H4 (cell line): ENCODE measurements around the gene ZCWPW1. TPM values are rescaled to one million over a fixed set of nuclear protein-coding genes. Genes with fewer than 3 reads are reported as not detected.
"Not testable (repeated sequence)": the region's sequence is repeated elsewhere in the genome, so short reads cannot be mapped to it uniquely, and the experiment has no call there.

Experiments
- DNase-seq: peaks from one replicate; pipeline ENCODE4 v3.0.0-alpha.2; 2015; ENCODE audit warnings: low spot score
- total RNA-seq: library from RNA; depleted of rRNA; stranded (reverse); fragments of >200 nt; shearing (Covaris generic); gene quantifications from 2 replicates; pipeline ENCODE4 v1.2.3, GENCODE V29; 2014

The ZCWPW1 gene
- total RNA-seq, 1 experiment from 2014 or later, result 1.9 TPM

DNA sequence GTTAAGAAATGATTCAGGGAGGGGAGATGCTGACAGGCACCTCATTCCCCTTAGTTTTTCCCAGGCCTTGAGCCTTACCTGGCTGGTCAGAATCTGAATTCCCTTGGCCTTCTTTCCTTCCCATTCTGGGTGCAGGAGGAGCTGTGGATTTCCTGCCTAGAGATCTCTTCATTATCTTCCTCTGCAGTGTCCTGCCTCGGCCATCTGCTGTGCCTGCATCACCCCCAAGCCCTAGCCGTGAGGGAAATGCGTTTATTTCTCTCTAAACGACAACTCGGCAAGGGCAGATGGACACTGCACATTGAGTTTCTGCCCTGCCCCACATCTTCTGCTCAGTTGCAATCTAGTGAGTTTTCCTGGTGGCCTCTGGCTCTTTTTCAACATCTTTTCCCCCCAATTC, 26.7 kb downstream of the ZCWPW1 start:
- DNase-seq, result no peak

- no peak for DNase-seq
These were observed 27.8 kb downstream of the ZCWPW1 start for GRCh38 chr7:100400656-100401055.

DNA sequence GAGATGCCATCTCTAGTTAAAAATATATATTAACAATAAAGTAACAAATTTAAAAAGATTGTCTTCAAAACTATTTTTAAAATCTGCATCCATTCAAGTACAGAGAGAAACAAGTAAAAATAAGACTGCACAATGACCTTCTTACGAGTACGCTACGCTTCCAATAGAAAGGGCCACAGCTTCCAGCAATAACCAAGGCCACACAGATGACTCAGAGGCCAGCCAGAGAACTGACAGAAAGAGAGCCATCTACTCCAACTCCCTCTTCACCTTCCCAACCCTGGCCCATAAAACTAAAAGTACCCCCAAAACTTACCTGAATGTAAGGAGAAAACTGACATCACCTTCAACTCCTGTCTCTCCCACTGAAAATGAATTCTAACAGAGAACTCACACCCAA, 28.5 kb downstream of the ZCWPW1 start:
- DNase-seq, result no peak

DNA sequence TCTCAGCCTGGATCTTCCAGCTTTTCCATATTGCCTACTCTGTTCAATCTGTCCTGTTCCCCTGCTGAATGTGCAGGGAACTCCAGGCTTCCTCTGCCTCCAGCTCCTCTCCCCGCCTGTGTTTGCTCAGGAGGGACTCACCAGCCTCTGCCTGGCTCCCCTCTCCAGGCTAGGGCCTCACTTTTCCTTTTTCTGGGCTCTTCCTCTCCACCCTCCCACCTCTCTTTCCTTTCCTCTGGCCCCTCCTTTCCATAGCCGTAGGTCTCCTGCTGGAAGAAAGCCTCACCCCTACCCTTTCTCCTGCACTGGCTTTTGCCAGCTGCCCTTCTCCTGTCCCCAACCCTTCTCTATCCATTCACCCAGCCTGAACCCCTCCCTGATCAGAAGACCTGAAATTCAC, 30.3 kb downstream of the ZCWPW1 start:
- no peak for DNase-seq

DNA sequence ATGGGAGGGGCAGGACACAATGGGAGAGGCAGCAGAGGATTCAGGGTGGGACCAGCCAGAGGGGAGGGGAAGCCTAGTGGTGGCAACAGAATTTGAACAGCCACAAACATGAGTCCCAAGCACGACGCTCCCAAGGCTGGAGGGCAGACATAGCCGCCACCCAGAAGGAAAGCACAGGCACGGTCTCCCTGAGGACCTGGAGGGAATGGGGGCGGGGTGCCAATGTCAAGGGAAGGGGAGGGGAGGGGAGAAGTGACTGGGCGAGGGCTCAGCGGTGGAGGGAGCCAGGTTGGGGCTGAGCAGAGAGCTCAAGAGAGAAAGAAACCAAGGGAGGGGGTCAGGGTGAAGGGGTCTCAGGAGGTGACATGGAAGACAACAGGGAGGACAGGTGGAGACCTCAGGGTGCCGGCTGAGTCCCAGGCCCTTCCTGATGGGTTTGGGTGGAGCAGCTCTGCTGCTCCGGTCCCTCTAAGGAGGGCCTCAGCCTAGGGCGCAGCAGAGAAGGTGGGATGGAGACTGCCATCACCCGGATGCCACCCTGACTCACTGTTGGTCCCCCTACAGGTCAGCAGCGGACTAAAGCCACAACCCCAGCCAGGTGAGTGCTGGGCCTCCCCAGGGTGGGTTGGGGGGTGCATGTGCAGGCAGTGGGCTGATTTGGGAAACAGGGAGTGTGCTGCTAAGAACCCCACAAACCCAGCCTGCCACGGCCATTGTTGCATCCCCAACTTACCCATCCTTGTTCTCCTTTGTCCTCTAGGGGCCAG, 31.0 kb downstream of the ZCWPW1 start:
- no peak for DNase-seq

GRCh38 chr7:100396421-100396982, 32.0 kb downstream of the ZCWPW1 start:
- no peak for DNase-seq

GRCh38 chr7:100394077-100394476, 34.4 kb downstream of the ZCWPW1 start:
- DNase-seq, result no peak

DNA sequence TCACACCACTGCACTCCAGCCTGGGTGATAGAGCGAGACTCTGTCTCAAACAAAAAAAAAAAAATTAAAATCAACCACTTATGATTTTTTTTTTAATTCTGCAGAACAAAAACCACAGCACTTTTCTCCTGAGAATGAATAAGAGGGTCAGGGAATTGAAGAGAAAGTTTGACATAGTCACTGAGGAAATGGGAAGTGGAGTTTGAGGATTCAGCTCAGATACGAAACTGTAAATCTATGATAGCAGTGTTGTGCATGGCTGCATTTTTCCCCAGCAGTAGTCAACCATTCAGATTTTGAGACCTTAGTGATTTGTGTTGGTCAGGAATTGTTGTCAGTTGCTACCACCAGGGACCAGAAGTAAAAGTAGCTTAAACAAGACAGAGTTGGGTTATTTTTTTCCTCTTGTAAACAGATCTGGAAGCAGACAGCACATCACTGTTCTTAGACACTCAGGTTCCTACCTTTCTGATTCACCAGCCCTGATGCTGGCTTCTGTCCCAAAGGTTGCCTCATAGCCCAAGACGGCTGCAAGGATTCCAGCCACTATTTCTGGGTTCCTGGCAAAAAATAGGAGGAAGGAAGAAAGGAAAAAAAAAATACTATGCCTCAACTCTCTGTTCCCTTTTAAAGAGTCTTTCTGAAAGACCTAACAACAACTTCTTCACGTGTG, 35.1 kb downstream of the ZCWPW1 start:
- no peak for DNase-seq

- DNase-seq, result no peak
These were observed 38.1 kb downstream of the ZCWPW1 start for GRCh38 chr7:100390286-100391009.

DNA sequence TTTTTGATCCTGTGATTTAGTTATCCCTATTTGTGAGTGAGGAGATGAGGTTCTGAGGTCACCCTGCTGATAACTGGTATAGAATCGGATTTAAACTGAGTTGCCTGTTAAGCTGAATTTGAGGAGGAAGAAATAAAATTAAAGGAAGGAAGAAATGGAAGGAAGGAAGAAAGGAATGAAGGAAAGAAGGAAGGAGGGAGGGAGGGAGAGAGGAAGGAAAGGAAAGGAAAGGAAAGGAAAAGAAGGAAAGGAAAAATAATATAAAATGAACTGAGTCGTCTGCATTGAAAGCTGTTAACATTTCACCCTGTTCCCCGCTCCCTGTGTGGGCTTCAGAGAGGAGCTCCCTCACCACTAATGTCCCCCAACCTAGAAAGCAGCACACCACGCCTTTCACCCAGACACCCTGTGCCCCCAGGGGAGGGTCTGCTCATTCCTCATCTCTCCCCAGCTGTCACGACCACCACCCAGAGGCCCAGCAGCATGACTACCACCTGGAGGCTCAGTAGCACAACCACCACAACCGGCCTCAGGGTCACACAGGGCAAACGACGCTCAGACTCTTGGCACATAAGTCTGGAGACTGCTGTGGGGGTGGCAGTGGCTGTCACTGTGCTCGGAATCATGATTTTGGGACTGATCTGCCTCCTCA, 38.9 kb downstream of the ZCWPW1 start:
- DNase-seq, result no peak

GRCh38 chr7:100387695-100388094, 40.8 kb downstream of the ZCWPW1 start:
- DNase-seq, result no peak

- DNase-seq, result no peak
These were observed 41.6 kb downstream of the ZCWPW1 start for GRCh38 chr7:100386940-100387339.

- DNase-seq, result no peak
These were observed 43.7 kb downstream of the ZCWPW1 start for GRCh38 chr7:100384628-100385294.

DNA sequence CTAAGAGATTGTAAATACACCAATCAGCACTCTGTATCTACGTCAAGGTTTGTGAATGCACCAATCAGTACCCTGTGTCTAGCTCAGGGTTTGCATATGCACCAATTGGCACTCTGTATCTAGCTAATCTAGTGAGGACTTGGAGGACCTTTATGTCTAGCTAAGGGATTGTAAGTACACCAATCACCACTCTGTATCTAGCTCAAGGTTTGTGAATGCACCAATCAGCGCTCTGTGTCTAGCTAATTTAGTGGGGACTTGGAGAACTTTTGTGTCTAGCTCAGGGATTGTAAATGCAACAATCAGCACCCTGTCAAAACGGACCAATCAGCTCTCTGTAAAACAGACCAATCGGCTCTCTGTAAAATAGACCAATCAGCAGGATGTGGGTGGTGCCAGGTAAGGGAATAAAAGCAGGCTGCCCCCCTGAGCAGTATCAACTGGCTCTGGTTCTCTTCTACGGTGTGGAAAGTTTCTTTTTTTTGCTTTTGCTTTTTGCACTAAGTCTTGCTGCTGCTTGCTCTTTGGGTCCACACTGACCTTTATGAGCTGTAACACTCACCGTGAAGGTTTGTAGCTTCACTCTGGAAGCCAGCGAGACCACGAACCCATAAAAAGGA, 46.2 kb downstream of the ZCWPW1 start:
- not testable (repeated sequence) for DNase-seq

DNA sequence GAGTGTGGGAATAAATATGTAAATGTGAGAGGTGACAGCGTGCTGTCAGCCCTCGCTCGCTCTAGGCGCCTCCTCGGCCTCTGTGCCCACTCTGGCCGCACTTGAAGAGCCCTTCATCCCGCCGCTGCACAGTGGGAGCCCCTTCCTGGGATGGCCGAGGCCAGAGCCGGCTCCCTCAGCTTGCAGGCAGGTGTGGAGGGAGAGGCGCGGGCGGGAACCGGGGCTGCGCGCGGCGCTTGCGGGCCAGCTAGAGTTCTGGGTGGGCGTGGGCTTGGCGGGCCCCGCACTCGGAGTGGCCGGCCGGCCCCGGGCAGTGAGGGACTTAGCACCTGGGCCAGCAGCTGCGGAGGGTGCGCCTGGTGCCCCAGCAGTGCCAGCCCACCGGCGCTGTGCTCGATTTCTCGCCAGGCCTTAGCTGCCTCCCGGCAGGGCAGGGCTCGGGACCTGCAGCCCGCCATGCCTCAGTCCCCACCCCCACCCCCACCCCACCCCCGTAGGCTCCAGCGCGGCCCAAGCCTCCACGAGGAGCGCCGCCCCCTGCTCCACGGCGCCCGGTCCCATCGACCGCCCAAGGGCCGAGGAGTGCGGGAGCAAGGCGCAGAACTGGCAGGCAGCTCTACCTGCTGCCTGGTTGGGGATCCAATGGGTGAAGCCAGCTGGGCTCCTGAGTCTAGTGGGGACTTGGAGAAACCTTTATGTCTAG, 46.8 kb downstream of the ZCWPW1 start:
- DNase-seq, result not testable (repeated sequence)

DNA sequence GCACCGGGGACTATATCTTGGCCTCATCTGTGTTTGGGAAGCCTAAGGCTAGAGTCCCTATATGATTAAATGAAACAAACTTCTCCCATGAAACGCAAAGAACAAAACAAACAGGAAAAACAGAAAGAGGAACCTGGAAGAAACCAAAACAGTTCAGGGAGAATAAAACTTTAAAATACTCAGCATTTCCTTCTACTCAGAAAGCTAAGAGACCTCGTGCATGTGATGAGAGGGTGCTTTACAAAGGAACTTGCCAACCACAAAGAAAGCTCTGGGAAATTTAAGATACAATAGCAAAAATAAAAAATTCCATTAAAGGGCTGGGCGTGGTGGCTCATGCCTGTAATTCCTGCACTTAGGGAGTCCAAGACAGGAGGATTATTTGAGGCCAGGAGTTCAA, 48.3 kb downstream of the ZCWPW1 start:
- no peak for DNase-seq

- no peak for DNase-seq
These were observed 50.3 kb downstream of the ZCWPW1 start for GRCh38 chr7:100378114-100378755.

- DNase-seq, result no peak
These were observed 52.4 kb downstream of the ZCWPW1 start for GRCh38 chr7:100376066-100376465.

DNA sequence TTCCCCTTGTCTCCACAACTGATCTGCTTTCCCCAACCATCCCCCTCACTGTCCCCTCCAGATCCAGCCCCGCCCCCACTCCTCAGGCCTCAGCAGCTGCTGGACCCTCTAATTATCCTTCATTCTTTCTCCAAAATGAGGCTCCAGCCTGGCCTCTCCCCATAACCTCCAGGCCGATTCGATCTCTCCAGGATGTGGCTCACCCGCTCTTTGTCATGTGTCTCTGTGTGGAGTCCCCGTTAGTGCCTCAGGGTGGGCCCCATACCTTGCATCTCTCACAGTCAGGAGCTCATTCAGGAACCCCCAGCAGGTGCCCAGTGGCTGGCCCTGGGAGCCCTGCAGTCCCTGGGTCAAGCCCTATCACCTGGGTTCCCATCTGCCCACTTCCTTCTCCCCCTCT, 53.9 kb downstream of the ZCWPW1 start:
- no peak for DNase-seq
